H1 (cell line): ENCODE results near the gene HELZ2. TPM values are rescaled to one million over a fixed set of nuclear protein-coding genes. Genes with fewer than 3 reads are reported as not detected.

Experiments
- CBX8 ChIP-seq: fragments of 300-800, 300-1000 bp; sonication (generic); IDR thresholded peaks from 2 replicates; pipeline ENCODE4 v1.7.1; 2016; ENCODE audit warnings: low read depth, low read length, borderline replicate concordance
- RXRA ChIP-seq: IDR thresholded peaks from 2 replicates; pipeline ENCODE4 v1.6.1; 2011; ENCODE audit warnings: low read depth, mild to moderate bottlenecking, low read length, moderate library complexity; ENCODE audit not compliant: insufficient read depth
- SIRT6 ChIP-seq: IDR thresholded peaks from one replicate; pipeline ENCODE4 v1.7.1; 2012; ENCODE audit warnings: low read length, inconsistent platforms
- SIX5 ChIP-seq: IDR thresholded peaks from 2 replicates; pipeline ENCODE4 v1.6.1; 2011; ENCODE audit warnings: mild to moderate bottlenecking, low read depth, low read length
- SRF ChIP-seq: IDR thresholded peaks from 2 replicates; pipeline ENCODE4 v1.6.1; 2011; ENCODE audit warnings: mild to moderate bottlenecking, low read depth, low read length, moderate library complexity
- polyA plus RNA-seq, 7 experiments: library from polyadenylated mRNA; depleted of rRNA in 3 of 7; stranded (reverse) in 5 of 7; unstranded in 2 of 7; fragments of >200 nt in 5 of 7; fragments of 200-250 nt in 2 of 7; gene quantifications; 1 replicate in 5 of 7; 2 replicates in 1 of 7; 4 replicates in 1 of 7; pipeline versions ENCODE4 v1.2.1 to v1.2.3, GENCODE V29; 2011 to 2013; ENCODE audit warnings: missing spikeins in 2 of 7, mixed read lengths in 2 of 7
- total RNA-seq: library from RNA; stranded (reverse); fragmentation: NEBNext Ultra II Directional; extraction: Animal tissue kit (Norgen Biotek cat#: 25700); gene quantifications from 2 replicates; pipeline ENCODE4 v1.2.1, GENCODE V29; 2021
- TF ChIP-seq, protein P1 (sequence below), 3 experiments: IDR thresholded peaks; 1 replicate in 2 of 3; 2 replicates in 1 of 3; pipeline versions ENCODE4 v1.5.1 to v1.6.1; 2011; ENCODE audit warnings: low read length in 3 of 3, mild to moderate bottlenecking in 3 of 3, inconsistent platforms in 2 of 3, low read depth in 1 of 3, moderate library complexity in 1 of 3; ENCODE audit not compliant: insufficient read depth in 1 of 3; ENCODE audit errors: control extremely low read depth in 1 of 3

The HELZ2 gene
- total and polyA plus RNA-seq, 2 of the 8 experiments (the other 6 are each of a cell fraction or from before 2014, with no cell fraction given): 7.9 to 17.5 TPM

DNA sequence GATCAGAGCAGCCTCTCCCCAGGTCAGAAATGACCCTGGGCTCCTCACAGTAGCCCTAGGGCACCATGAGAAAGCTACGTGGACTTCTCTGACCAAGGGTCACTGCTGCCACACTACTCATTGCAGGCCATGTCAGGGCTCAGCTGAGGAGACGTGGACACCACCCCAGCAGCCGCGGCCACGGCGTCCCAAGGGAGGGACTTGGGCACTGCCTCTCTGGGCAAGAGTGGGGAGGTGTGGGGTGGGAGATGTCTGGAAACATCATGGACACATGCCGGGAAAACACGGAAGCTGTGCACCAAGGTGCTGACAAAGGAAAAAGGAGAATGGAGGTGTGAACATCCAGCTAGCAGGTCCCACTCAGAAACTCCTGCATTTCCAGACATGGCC, 43.8 kb upstream of the HELZ2 start (continued):
- TF ChIP-seq, protein P1, sequence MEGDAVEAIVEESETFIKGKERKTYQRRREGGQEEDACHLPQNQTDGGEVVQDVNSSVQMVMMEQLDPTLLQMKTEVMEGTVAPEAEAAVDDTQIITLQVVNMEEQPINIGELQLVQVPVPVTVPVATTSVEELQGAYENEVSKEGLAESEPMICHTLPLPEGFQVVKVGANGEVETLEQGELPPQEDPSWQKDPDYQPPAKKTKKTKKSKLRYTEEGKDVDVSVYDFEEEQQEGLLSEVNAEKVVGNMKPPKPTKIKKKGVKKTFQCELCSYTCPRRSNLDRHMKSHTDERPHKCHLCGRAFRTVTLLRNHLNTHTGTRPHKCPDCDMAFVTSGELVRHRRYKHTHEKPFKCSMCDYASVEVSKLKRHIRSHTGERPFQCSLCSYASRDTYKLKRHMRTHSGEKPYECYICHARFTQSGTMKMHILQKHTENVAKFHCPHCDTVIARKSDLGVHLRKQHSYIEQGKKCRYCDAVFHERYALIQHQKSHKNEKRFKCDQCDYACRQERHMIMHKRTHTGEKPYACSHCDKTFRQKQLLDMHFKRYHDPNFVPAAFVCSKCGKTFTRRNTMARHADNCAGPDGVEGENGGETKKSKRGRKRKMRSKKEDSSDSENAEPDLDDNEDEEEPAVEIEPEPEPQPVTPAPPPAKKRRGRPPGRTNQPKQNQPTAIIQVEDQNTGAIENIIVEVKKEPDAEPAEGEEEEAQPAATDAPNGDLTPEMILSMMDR (IDR thresholded peaks at IDR 0.05; ENCODE audit: control extremely low read depth in 1 of 3, insufficient read depth in 1 of 3, low read depth in 1 of 3, low read length in 3 of 3): no peak
- TF ChIP-seq SIX5 (no peak), RXRA (no peak), SIRT6 (no peak), SRF (no peak), CBX8 (no peak)
